NCI-H774 (cell line): ENCODE measurements around the gene MAN1A2.
"Not testable (repeated sequence)": the region's sequence is repeated elsewhere in the genome, so short reads cannot be mapped to it uniquely, and the experiment has no call there.

Experiments
- DNase-seq: peaks from one replicate; lab custom pipeline; 2025; lab: John Stamatoyannopoulos, UW

The MAN1A2 gene

GRCh38 chr1:117398957-117399356 is 31.7 kb downstream of the MAN1A2 start:
- DNase-seq: no peak

GRCh38 chr1:117401761-117402160 is 34.5 kb downstream of the MAN1A2 start:
- no peak for DNase-seq

GRCh38 chr1:117403597-117403996 is 36.3 kb downstream of the MAN1A2 start:
- no peak for DNase-seq

- DNase-seq: no peak
Measured at GRCh38 chr1:117405042-117405441, 37.8 kb downstream of the MAN1A2 start.

- DNase-seq: no peak
Measured at GRCh38 chr1:117412472-117412871, 45.2 kb downstream of the MAN1A2 start.

- no peak for DNase-seq
Measured at GRCh38 chr1:117413412-117413811, 46.2 kb downstream of the MAN1A2 start.

- DNase-seq: no peak
Measured at GRCh38 chr1:117414943-117415342, 47.7 kb downstream of the MAN1A2 start.

- DNase-seq: no peak
Measured at GRCh38 chr1:117416004-117416403, 48.8 kb downstream of the MAN1A2 start.

GRCh38 chr1:117416546-117417125 is 49.4 kb downstream of the MAN1A2 start:
- DNase-seq: no peak

GRCh38 chr1:117425050-117425734 is 57.9 kb downstream of the MAN1A2 start:
- DNase-seq: no peak

- no peak for DNase-seq
Measured at GRCh38 chr1:117427297-117427696, 60.0 kb downstream of the MAN1A2 start.

GRCh38 chr1:117433943-117434342 is 66.7 kb downstream of the MAN1A2 start:
- DNase-seq: no peak

GRCh38 chr1:117436513-117436912 is 69.3 kb downstream of the MAN1A2 start:
- DNase-seq: no peak

- DNase-seq: no peak
Measured at GRCh38 chr1:117447661-117448060, 80.4 kb downstream of the MAN1A2 start.

- DNase-seq: no peak
Measured at GRCh38 chr1:117452216-117452615, 85.0 kb downstream of the MAN1A2 start.

GRCh38 chr1:117453958-117454357 is 86.7 kb downstream of the MAN1A2 start:
- no peak for DNase-seq

- DNase-seq: not testable (repeated sequence)
Measured at GRCh38 chr1:117458410-117458809, 91.2 kb downstream of the MAN1A2 start.

- no peak for DNase-seq
Measured at GRCh38 chr1:117466761-117467160, 99.5 kb downstream of the MAN1A2 start.

- no peak for DNase-seq
Measured at GRCh38 chr1:117467336-117467735, 100.1 kb downstream of the MAN1A2 start.

GRCh38 chr1:117473063-117473462 is 105.8 kb downstream of the MAN1A2 start:
- no peak for DNase-seq

GRCh38 chr1:117475495-117475894 is 108.2 kb downstream of the MAN1A2 start:
- DNase-seq: not testable (repeated sequence)

GRCh38 chr1:117479086-117479485 is 111.8 kb downstream of the MAN1A2 start:
- no peak for DNase-seq

- no peak for DNase-seq
Measured at GRCh38 chr1:117481410-117481809, 114.2 kb downstream of the MAN1A2 start.

- DNase-seq: no peak
Measured at GRCh38 chr1:117493906-117494305, 126.7 kb downstream of the MAN1A2 start.
